ENCODE measurements around the gene STOML1.

GRCh38 chr15:74010929-74011540, 18.9 kb upstream of the STOML1 start:
- TF ChIP-seq REST (IDR thresholded peaks at IDR 0.05; ENCODE audit: insufficient read depth in 1 of 2, low read depth in 2 of 2, low read length in 2 of 2), result no peak
- TF ChIP-seq TAF1 (IDR thresholded peaks at IDR 0.05; ENCODE audit: borderline replicate concordance, insufficient read depth, low read length), result no peak
- no peak for TF ChIP-seq POLR2AphosphoS5 (IDR thresholded peaks at IDR 0.05; ENCODE audit: low read depth, low read length)
- no peak for TF ChIP-seq SIN3A (IDR thresholded peaks at IDR 0.05; ENCODE audit: borderline replicate concordance, insufficient read depth, low read length)
- no peak for TF ChIP-seq FOXP2 (optimal IDR thresholded peaks at IDR 0.05; ENCODE audit: borderline replicate concordance, extremely low read depth, extremely low read length, insufficient read depth)

All from PFSK-1 (cell line).